Stomach (tissue), 4 donors: Measurements from ENCODE around the gene MED17.

ENCODE experiments used
- CTCF ChIP-seq, 7 experiments: fragments of 450-650 bp in 4 of 7; fragments of 200-600 bp in 3 of 7; sonication (generic) in 3 of 7; IDR thresholded peaks; one replicate each; pipeline ENCODE4 v1.5.1; 2016 to 2019; ENCODE audit warnings: antibody characterized with exemption in 7 of 7, control low read depth in 2 of 7, mild to moderate bottlenecking in 1 of 7
- POLR2AphosphoS5 ChIP-seq, 3 donors: sonication (generic); formaldehyde crosslinking; IDR thresholded peaks; one replicate each; pipeline ENCODE4 v1.6.1; 2016; ENCODE audit warnings: antibody characterized with exemption in 3 of 3

DNA sequence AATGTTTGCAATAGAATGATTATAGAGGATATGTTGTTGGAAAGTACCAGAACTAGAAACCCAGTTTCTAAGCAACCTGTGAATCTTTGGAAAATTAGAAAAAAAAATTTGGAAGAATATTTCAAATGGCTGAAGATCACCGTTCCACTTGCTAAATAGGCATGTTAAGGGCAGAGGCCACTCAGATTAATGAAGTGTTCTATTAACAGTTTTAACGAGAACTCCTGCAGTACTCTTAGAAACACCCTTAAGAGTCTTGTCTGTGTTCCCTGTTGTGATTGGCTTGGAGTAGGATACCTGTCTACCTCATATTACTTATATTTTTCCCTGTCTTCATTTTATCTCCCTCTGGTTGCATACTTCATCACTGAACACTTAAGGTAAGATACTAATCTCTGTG, 38.0 kb upstream of the MED17 start:
- TF ChIP-seq CTCF (IDR thresholded peaks at IDR 0.05) (no peak), POLR2AphosphoS5 (IDR thresholded peaks at IDR 0.05) (no peak)
